Panc1 (cell line): ENCODE measurements around the gene DDX42. TPM values are rescaled to one million over a fixed set of nuclear protein-coding genes. Genes with fewer than 3 reads are reported as not detected.

Experiments
- ATAC-seq: fragments of 200-7000 bp; cut with Tn5 transposase; 2 replicates; pipeline ENCODE4 v1.9.1; 2020; ENCODE audit warnings: mild to moderate bottlenecking, moderate library complexity
- BruUV-seq: library from RNA; stranded (reverse); fragments of 400-500 nt; replicated peaks from 2 replicates; lab custom pipeline; 2021; lab: Mats Ljungman, UMichigan
- CTCF ChIA-PET: fragments of 300-600 bp; sonication (Branson Sonifier 250); formaldehyde crosslinking; loops from one replicate; lab custom pipeline; 2022; ENCODE audit warnings: antibody characterized with exemption; lab: Charles Lee
- POLR2A ChIA-PET: fragments of 300-600 bp; sonication (Branson Sonifier 250); formaldehyde crosslinking; loops from one replicate; lab custom pipeline; 2022; ENCODE audit warnings: antibody characterized with exemption; lab: Charles Lee
- DNase-seq: peaks from one replicate; pipeline ENCODE4 v3.0.0-alpha.2; 2010; ENCODE audit warnings: low read depth, low spot score
- H3K27ac ChIP-seq: 2 replicates; pipeline ENCODE4 v1.5.1; 2011; ENCODE audit warnings: mild to moderate bottlenecking, low read length, inconsistent platforms
- H3K27me3 ChIP-seq: fragments of 200-500 bp; sonication (Bioruptor generic); 2 replicates; pipeline ENCODE4 v1.6.0; 2014; ENCODE audit warnings: low read length, inconsistent platforms; ENCODE audit not compliant: control insufficient read depth, insufficient read depth
- H3K36me3 ChIP-seq: fragments of 200-500 bp; sonication (Bioruptor generic); 2 replicates; pipeline ENCODE4 v1.5.1; 2014; ENCODE audit warnings: inconsistent platforms, mild to moderate bottlenecking, low read length, moderate library complexity; ENCODE audit not compliant: control insufficient read depth, insufficient read depth
- H3K4me1 ChIP-seq: 2 replicates; pipeline ENCODE4 v1.5.1; 2011; ENCODE audit warnings: inconsistent platforms, mild to moderate bottlenecking, low read length, moderate library complexity; ENCODE audit not compliant: control insufficient read depth, insufficient read depth
- H3K4me3 ChIP-seq, 2 experiments: 2 replicates each; pipeline ENCODE4 v1.5.1; 2011 to 2012; ENCODE audit warnings: low read depth in 2 of 2, low read length in 2 of 2, mild to moderate bottlenecking in 2 of 2, inconsistent platforms in 1 of 2, moderate library complexity in 1 of 2
- H3K9me3 ChIP-seq: fragments of 200-500 bp; sonication (Bioruptor generic); 2 replicates; pipeline ENCODE4 v1.5.1; 2014; ENCODE audit warnings: low read depth, mild to moderate bottlenecking, inconsistent platforms, low read length, moderate library complexity; ENCODE audit not compliant: control insufficient read depth, insufficient read depth
- POLR2AphosphoS5 ChIP-seq: IDR thresholded peaks from 2 replicates; pipeline ENCODE4 v1.6.1; 2012; ENCODE audit warnings: mild to moderate bottlenecking, low read depth, low read length, moderate library complexity
- SIN3A ChIP-seq: IDR thresholded peaks from 2 replicates; pipeline ENCODE4 v1.6.1; 2012; ENCODE audit warnings: low read depth, mild to moderate bottlenecking, low read length, moderate library complexity, borderline replicate concordance; ENCODE audit not compliant: insufficient read depth
- TCF7L2 ChIP-seq: IDR thresholded peaks from 2 replicates; pipeline ENCODE4 v1.6.1; 2011; ENCODE audit warnings: mild to moderate bottlenecking, low read depth, low read length, inconsistent platforms
- in situ Hi-C: cut with HindIII; loops from 2 replicates; pipeline ENCODE4 v1.10.0; 2016; ENCODE audit warnings: low sequenced_read_pairs, low pct_unique_long_range_greater_than_20kb
- intact Hi-C: fragments of 100-400 bp; cut with micrococcal nuclease; formaldehyde crosslinking; loops from one replicate; pipeline ENCODE4 v1.10.0; 2022; ENCODE audit not compliant: unreplicated experiment
- total RNA-seq: library from RNA; stranded (reverse); gene quantifications from one replicate; pipeline ENCODE4 v1.2.1, GENCODE V29; 2021; ENCODE audit not compliant: unreplicated experiment
- TF ChIP-seq, protein P1 (sequence below): fragments of 450-650 bp; IDR thresholded peaks from 2 replicates; pipeline ENCODE4 v1.5.1; 2017; ENCODE audit warnings: mild to moderate bottlenecking
- TF ChIP-seq, protein P2 (sequence below), 2 experiments: IDR thresholded peaks; 2 replicates each; pipeline ENCODE4 v1.6.1; 2011 to 2012; ENCODE audit warnings: low read depth in 2 of 2, control low read depth in 1 of 2, low read length in 1 of 2, mild to moderate bottlenecking in 1 of 2, moderate library complexity in 1 of 2; ENCODE audit not compliant: insufficient read depth in 1 of 2

DDX42 gene
- total RNA-seq, 1 experiment from 2014 or later = 89.6 TPM

DNA sequence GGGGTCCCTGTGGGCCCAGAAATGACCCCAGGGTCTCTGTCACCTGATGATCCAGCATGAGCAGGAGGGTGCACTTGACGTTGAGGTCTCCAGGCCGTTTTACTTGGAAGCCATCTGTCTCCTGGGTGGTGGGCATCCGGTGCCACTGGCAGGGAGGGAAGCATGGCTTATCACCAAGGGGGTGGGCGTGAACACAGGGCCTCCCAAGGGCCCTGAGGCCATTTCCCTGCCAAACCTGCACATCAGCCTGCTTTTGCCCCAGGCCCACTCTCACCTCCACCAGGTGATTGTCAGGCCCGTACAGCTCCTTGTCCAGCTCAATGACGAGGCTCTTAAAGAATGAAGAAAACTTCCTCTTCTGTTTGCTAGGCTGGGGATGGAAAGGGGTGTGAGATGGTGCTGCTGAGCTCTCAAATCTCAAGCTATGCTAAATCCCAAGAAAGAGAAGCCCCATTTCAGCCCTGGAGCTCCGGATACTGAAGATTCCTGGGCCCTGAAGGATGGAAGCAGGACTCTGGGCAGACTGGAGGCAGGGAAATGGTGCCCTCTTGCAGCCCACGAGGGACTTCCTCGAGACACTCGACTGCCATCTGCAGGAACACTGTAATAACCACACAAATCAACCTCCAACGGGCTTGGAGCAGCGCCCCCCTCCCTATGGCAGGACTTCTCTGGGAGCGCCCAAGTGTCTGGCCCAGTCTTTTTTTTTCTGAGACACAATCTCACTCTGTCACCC lies 60.6 kb downstream of the DDX42 start:
- TF ChIP-seq, protein P1, sequence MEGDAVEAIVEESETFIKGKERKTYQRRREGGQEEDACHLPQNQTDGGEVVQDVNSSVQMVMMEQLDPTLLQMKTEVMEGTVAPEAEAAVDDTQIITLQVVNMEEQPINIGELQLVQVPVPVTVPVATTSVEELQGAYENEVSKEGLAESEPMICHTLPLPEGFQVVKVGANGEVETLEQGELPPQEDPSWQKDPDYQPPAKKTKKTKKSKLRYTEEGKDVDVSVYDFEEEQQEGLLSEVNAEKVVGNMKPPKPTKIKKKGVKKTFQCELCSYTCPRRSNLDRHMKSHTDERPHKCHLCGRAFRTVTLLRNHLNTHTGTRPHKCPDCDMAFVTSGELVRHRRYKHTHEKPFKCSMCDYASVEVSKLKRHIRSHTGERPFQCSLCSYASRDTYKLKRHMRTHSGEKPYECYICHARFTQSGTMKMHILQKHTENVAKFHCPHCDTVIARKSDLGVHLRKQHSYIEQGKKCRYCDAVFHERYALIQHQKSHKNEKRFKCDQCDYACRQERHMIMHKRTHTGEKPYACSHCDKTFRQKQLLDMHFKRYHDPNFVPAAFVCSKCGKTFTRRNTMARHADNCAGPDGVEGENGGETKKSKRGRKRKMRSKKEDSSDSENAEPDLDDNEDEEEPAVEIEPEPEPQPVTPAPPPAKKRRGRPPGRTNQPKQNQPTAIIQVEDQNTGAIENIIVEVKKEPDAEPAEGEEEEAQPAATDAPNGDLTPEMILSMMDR = peak; percentile 84
- TF ChIP-seq SIN3A = no peak
- no peak for DNase-seq
- H3K27me3 ChIP-seq = no peaks in the 10 kb centered on the region
- peaks cover 12% of the 10 kb centered on the region; the same call in 1 of the 2 replicates for H3K36me3 ChIP-seq
- POLR2A ChIA-PET = no interaction called here
- no peaks in the 10 kb centered on the region for H3K9me3 ChIP-seq
- in situ Hi-C loops = no loop called here
- no peak overlapping the region for H3K27ac ChIP-seq
- H3K4me3 ChIP-seq = no peak overlapping the region
- intact Hi-C loops = no loop called here
- peak; percentile 83 for ATAC-seq
- BruUV-seq = no TSS peak
- CTCF ChIA-PET = no interaction called here
- H3K4me1 ChIP-seq = peaks cover 11% of the 10 kb centered on the region

DNA sequence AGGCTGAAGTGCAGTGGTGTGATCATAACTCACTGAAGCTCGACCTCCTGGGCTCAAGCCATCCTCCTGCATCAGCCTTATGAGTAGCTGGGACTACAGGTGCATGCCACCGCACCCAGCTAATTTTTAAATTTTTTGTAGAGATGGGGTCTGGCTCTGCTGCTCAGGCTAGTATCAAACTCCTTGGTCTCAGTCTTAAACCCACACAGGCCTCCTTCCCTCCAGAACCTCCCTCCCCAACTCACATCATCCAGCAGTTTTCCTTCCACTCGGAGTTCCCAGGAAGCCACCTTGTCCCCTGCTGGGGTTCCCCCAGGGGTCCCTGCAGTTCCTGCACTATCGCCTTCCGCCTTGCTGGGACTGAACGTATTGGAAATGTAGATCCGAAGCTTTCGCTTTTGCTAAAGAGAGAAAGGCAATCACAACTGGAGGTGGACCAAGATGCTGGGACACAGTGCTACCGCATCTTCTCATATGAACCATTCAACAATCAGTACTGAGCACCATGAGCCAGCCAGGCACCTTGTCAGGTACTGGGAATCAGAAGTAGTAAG lies 61.3 kb downstream of the DDX42 start:
- POLR2A ChIA-PET = no interaction called here
- H3K9me3 ChIP-seq = no peaks in the 10 kb centered on the region
- no peak overlapping the region for H3K27ac ChIP-seq
- DNase-seq (no peak), ATAC-seq (no peak)
- H3K4me1 ChIP-seq = peaks cover 14% of the 10 kb centered on the region
- TF ChIP-seq SIN3A (no peak), POLR2AphosphoS5 (no peak), TCF7L2 (no peak)
- TF ChIP-seq, protein P2, sequence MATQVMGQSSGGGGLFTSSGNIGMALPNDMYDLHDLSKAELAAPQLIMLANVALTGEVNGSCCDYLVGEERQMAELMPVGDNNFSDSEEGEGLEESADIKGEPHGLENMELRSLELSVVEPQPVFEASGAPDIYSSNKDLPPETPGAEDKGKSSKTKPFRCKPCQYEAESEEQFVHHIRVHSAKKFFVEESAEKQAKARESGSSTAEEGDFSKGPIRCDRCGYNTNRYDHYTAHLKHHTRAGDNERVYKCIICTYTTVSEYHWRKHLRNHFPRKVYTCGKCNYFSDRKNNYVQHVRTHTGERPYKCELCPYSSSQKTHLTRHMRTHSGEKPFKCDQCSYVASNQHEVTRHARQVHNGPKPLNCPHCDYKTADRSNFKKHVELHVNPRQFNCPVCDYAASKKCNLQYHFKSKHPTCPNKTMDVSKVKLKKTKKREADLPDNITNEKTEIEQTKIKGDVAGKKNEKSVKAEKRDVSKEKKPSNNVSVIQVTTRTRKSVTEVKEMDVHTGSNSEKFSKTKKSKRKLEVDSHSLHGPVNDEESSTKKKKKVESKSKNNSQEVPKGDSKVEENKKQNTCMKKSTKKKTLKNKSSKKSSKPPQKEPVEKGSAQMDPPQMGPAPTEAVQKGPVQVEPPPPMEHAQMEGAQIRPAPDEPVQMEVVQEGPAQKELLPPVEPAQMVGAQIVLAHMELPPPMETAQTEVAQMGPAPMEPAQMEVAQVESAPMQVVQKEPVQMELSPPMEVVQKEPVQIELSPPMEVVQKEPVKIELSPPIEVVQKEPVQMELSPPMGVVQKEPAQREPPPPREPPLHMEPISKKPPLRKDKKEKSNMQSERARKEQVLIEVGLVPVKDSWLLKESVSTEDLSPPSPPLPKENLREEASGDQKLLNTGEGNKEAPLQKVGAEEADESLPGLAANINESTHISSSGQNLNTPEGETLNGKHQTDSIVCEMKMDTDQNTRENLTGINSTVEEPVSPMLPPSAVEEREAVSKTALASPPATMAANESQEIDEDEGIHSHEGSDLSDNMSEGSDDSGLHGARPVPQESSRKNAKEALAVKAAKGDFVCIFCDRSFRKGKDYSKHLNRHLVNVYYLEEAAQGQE (IDR thresholded peaks at IDR 0.05; ENCODE audit: insufficient read depth in 1 of 2, low read depth in 2 of 2, low read length in 1 of 2) = no peak
- TF ChIP-seq, protein P1 = no peak; the same call in 1 of the 2 replicates
- CTCF ChIA-PET = interaction anchor here (0.6 kb wide), 2 partner anchors 134 to 397 kb away, joined by 3 read pairs; no protein-coding TSS in a partner anchor
- intact Hi-C loops (no loop called here), in situ Hi-C loops (no loop called here)
- peaks cover 6% of the 10 kb centered on the region; the same call in 1 of the 2 replicates for H3K36me3 ChIP-seq
- BruUV-seq = no TSS peak
- H3K4me3 ChIP-seq = no peak overlapping the region
- H3K27me3 ChIP-seq = no peaks in the 10 kb centered on the region
